Measurements from ENCODE around the gene PPP1R17.

Gene PPP1R17

DNA sequence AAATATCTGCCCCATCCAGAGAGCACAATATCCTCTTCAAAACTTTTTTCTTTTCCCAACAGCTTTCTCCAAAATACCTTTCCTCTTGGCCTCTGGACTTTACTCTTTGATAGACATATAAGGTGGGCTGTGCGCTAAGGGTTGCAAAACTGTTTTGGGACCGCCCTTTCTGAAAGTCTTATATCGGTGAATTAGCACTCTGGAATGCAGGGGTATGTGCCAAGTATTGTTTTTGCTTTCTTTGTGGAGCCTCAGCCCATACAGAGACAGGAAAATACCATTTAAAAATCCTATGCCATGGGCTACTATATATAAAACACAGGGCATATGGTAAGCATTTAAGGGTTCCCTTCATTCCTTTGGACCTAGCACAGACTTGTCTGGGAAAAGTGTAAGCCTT, 37.7 kb downstream of the PPP1R17 start:
- H3K9me3 ChIP-seq (ENCODE audit: control insufficient read depth, insufficient read depth, low read depth, low read length) = no peaks in the 10 kb centered on the region
- no peak overlapping the region for H3K27ac ChIP-seq (ENCODE audit: extremely low read depth, low read depth, low read length)
- no peaks in the 10 kb centered on the region for H3K4me1 ChIP-seq (ENCODE audit: control insufficient read depth, insufficient read depth, low read length)
- TF ChIP-seq ZNF621 (tag by site-specific recombination; IDR thresholded peaks at IDR 0.05) = no peak
- TF ChIP-seq ZNF292 (tag by site-specific recombination; IDR thresholded peaks at IDR 0.05; ENCODE audit: borderline replicate concordance, low read depth) = no peak
- no peak for TF ChIP-seq KLF9 (tag by site-specific recombination; IDR thresholded peaks at IDR 0.05; ENCODE audit: low read depth)
- TF ChIP-seq ZNF639 (tag by site-specific recombination; IDR thresholded peaks at IDR 0.05) = no peak
- TF ChIP-seq ZFP37 (tag by site-specific recombination; IDR thresholded peaks at IDR 0.05) = no peak
- TF ChIP-seq, protein P1, sequence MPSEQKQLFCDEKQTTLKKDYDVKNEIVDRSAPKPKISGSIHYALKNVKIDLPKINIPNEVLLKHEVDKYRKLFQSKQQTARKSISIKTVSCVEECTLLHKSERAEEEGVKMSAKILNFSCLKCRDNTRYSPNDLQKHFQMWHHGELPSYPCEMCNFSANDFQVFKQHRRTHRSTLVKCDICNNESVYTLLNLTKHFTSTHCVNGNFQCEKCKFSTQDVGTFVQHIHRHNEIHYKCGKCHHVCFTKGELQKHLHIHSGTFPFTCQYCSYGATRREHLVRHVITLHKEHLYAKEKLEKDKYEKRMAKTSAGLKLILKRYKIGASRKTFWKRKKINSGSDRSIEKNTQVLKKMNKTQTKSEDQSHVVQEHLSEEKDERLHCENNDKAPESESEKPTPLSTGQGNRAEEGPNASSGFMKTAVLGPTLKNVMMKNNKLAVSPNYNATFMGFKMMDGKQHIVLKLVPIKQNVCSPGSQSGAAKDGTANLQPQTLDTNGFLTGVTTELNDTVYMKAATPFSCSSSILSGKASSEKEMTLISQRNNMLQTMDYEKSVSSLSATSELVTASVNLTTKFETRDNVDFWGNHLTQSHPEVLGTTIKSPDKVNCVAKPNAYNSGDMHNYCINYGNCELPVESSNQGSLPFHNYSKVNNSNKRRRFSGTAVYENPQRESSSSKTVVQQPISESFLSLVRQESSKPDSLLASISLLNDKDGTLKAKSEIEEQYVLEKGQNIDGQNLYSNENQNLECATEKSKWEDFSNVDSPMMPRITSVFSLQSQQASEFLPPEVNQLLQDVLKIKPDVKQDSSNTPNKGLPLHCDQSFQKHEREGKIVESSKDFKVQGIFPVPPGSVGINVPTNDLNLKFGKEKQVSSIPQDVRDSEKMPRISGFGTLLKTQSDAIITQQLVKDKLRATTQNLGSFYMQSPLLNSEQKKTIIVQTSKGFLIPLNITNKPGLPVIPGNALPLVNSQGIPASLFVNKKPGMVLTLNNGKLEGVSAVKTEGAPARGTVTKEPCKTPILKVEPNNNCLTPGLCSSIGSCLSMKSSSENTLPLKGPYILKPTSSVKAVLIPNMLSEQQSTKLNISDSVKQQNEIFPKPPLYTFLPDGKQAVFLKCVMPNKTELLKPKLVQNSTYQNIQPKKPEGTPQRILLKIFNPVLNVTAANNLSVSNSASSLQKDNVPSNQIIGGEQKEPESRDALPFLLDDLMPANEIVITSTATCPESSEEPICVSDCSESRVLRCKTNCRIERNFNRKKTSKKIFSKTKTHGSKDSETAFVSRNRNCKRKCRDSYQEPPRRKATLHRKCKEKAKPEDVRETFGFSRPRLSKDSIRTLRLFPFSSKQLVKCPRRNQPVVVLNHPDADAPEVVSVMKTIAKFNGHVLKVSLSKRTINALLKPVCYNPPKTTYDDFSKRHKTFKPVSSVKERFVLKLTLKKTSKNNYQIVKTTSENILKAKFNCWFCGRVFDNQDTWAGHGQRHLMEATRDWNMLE (tag by site-specific recombination; conservative IDR thresholded peaks at IDR 0.05; ENCODE audit: low read depth) = no peak
- TF ChIP-seq, protein P2, sequence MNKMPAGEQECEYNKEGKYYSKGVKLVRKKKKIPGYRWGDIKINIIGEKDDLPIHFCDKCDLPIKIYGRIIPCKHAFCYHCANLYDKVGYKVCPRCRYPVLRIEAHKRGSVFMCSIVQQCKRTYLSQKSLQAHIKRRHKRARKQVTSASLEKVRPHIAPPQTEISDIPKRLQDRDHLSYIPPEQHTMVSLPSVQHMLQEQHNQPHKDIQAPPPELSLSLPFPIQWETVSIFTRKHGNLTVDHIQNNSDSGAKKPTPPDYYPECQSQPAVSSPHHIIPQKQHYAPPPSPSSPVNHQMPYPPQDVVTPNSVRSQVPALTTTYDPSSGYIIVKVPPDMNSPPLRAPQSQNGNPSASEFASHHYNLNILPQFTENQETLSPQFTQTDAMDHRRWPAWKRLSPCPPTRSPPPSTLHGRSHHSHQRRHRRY (tag by site-specific recombination; IDR thresholded peaks at IDR 0.05) = no peak
- TF ChIP-seq ZSCAN30 (tag by site-specific recombination; IDR thresholded peaks at IDR 0.05) = no peak
- H3K4me3 ChIP-seq (ENCODE audit: low read depth, low read length) = no peak overlapping the region
- H3K36me3 ChIP-seq (ENCODE audit: control insufficient read depth in 2 of 2, insufficient read depth in 1 of 2, low read length in 2 of 2) = no peaks in the 10 kb centered on the region
- ChIA-PET POLR2A (no interaction called here), CTCF (interaction anchor here (0.6 to 0.7 kb wide), 3 partner anchors 13 to 590 kb away, joined by 3 to 4 read pairs (median 3); no protein-coding TSS in a partner anchor)

DNA sequence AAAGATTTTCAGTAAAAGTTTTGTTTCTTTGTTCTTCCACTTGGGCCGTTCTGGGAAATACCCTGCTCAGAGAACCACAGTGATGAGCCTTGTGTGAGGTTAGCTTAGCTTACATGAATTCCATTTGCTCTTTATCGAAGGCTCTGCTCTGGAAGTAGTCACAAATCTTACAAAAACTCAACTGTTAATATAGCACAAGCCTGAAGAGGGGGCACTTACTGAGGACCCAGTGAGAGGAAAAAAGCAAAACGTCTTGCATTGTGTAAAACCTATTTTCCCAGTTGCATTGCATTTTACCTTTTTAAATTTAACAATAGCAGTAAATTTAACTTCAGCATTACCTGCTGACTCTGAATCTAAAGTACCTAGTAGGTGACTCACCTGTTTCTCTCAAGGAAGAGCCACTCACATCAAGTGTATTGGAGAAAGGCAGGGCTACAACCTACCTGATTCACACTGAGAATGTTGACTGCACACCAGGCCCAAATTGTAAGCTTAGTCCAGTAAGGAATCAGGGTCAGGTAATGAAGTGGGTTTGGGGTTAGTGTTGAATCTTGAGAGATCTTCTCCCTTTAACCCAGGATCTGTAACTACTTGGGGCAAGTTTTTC, 42.3 kb downstream of the PPP1R17 start:
- H3K9me3 ChIP-seq (ENCODE audit: control insufficient read depth, insufficient read depth, low read depth, low read length) = no peaks in the 10 kb centered on the region
- no peaks in the 10 kb centered on the region for H3K4me1 ChIP-seq (ENCODE audit: control insufficient read depth, insufficient read depth, low read length)
- no peak overlapping the region for H3K4me3 ChIP-seq (ENCODE audit: low read depth, low read length)
- no peaks in the 10 kb centered on the region for H3K36me3 ChIP-seq (ENCODE audit: control insufficient read depth in 2 of 2, insufficient read depth in 1 of 2, low read length in 2 of 2)
- H3K27ac ChIP-seq (ENCODE audit: extremely low read depth, low read depth, low read length) = no peak overlapping the region
- POLR2A ChIA-PET = no interaction called here
- TF ChIP-seq ZIC2 (tag by site-specific recombination; IDR thresholded peaks at IDR 0.05) (no peak), HOXA7 (CRISPR knock-in tag; IDR thresholded peaks at IDR 0.05; ENCODE audit: borderline replicate concordance) (no peak), ZNF391 (tag by site-specific recombination; IDR thresholded peaks at IDR 0.05; ENCODE audit: borderline replicate concordance, low read depth) (no peak), ZNF248 (tag by site-specific recombination; IDR thresholded peaks at IDR 0.05) (no peak), SP7 (tag by site-specific recombination; IDR thresholded peaks at IDR 0.05) (no peak), ZNF660 (tag by site-specific recombination; IDR thresholded peaks at IDR 0.05) (no peak), ZNF639 (tag by site-specific recombination; IDR thresholded peaks at IDR 0.05) (no peak)
- TF ChIP-seq, protein P3, sequence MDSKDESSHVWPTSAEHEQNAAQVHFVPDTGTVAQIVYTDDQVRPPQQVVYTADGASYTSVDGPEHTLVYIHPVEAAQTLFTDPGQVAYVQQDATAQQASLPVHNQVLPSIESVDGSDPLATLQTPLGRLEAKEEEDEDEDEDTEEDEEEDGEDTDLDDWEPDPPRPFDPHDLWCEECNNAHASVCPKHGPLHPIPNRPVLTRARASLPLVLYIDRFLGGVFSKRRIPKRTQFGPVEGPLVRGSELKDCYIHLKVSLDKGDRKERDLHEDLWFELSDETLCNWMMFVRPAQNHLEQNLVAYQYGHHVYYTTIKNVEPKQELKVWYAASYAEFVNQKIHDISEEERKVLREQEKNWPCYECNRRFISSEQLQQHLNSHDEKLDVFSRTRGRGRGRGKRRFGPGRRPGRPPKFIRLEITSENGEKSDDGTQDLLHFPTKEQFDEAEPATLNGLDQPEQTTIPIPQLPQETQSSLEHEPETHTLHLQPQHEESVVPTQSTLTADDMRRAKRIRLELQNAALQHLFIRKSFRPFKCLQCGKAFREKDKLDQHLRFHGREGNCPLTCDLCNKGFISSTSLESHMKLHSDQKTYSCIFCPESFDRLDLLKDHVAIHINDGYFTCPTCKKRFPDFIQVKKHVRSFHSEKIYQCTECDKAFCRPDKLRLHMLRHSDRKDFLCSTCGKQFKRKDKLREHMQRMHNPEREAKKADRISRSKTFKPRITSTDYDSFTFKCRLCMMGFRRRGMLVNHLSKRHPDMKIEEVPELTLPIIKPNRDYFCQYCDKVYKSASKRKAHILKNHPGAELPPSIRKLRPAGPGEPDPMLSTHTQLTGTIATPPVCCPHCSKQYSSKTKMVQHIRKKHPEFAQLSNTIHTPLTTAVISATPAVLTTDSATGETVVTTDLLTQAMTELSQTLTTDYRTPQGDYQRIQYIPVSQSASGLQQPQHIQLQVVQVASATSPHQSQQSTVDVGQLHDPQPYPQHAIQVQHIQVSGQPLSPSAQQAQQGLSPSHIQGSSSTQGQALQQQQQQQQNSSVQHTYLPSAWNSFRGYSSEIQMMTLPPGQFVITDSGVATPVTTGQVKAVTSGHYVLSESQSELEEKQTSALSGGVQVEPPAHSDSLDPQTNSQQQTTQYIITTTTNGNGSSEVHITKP (tag by site-specific recombination; IDR thresholded peaks at IDR 0.05) = no peak
- CTCF ChIA-PET = interaction anchor here (1.0 to 1.1 kb wide), 2 partner anchors 80 to 750 kb away, joined by 3 to 7 read pairs; no protein-coding TSS in a partner anchor

Measured in HEK293 (cell line).